Anterior cingulate cortex (tissue), 58 donors: Measurements from ENCODE around the gene IRF3.

ENCODE experiments used
- DNase-seq, 58 donors: peaks; one replicate each; lab custom pipeline; 2025; lab: John Stamatoyannopoulos, UW

The IRF3 gene

GRCh38 chr19:49676136-49676783 is 10.6 kb upstream of the IRF3 start:
- DNase-seq: peak in 35 of 58 donors; percentile 53 to 92 (median 84)

GRCh38 chr19:49672131-49672919 is 6.7 kb upstream of the IRF3 start:
- DNase-seq: peak in 54 of 58 donors; percentile 3 to 77 (median 48)

GRCh38 chr19:49669516-49669915 is 3.9 kb upstream of the IRF3 start:
- DNase-seq: no peak

GRCh38 chr19:49667473-49667872 is 1.8 kb upstream of the IRF3 start:
- no peak for DNase-seq

- no peak for DNase-seq
Measured at GRCh38 chr19:49666120-49666444, 425 bp upstream of the IRF3 start.

- no peak for DNase-seq
Measured at GRCh38 chr19:49665036-49665350, 664 bp downstream of the IRF3 start.

GRCh38 chr19:49664171-49665035 is 1.3 kb downstream of the IRF3 start:
- peak; percentile 9 to 93 (median 80) for DNase-seq

GRCh38 chr19:49663224-49663623 is 2.4 kb downstream of the IRF3 start:
- DNase-seq: no peak

GRCh38 chr19:49662011-49662410 is 3.6 kb downstream of the IRF3 start:
- no peak for DNase-seq

GRCh38 chr19:49660338-49660961 is 5.2 kb downstream of the IRF3 start:
- DNase-seq: no peak

- no peak for DNase-seq
Measured at GRCh38 chr19:49658566-49659442, 6.9 kb downstream of the IRF3 start.

- DNase-seq: no peak
Measured at GRCh38 chr19:49658139-49658517, 7.5 kb downstream of the IRF3 start.

- DNase-seq: no peak
Measured at GRCh38 chr19:49657493-49658138, 8.0 kb downstream of the IRF3 start.

- DNase-seq: no peak
Measured at GRCh38 chr19:49656456-49657109, 9.1 kb downstream of the IRF3 start.

GRCh38 chr19:49655570-49656455 is 9.8 kb downstream of the IRF3 start:
- DNase-seq: no peak

GRCh38 chr19:49654581-49654980 is 11.1 kb downstream of the IRF3 start:
- DNase-seq: no peak

GRCh38 chr19:49653466-49653806 is 12.2 kb downstream of the IRF3 start:
- no peak for DNase-seq
